PFSK-1 (cell line): ENCODE results near the gene PPP1R18.

Experiments
- FOXP2 ChIP-seq: optimal IDR thresholded peaks from 2 replicates; pipeline ENCODE3; 2011; ENCODE audit warnings: borderline replicate concordance, control low read depth, inconsistent platforms; ENCODE audit not compliant: insufficient read depth; ENCODE audit errors: extremely low read length, extremely low read depth
- POLR2AphosphoS5 ChIP-seq: IDR thresholded peaks from 2 replicates; pipeline ENCODE4 v1.6.1; 2012; ENCODE audit warnings: low read depth, mild to moderate bottlenecking, control low read depth, low read length, moderate library complexity
- REST ChIP-seq, 2 experiments: IDR thresholded peaks; 2 replicates each; pipeline versions ENCODE4 v1.6.1 to v1.8.0; 2011 to 2012; ENCODE audit warnings: low read depth in 2 of 2, low read length in 2 of 2, control low read depth in 1 of 2, inconsistent platforms in 1 of 2, mild to moderate bottlenecking in 1 of 2, moderate library complexity in 1 of 2; ENCODE audit not compliant: insufficient read depth in 1 of 2
- SIN3A ChIP-seq: IDR thresholded peaks from 2 replicates; pipeline ENCODE4 v1.6.1; 2012; ENCODE audit warnings: mild to moderate bottlenecking, low read length, moderate library complexity, borderline replicate concordance; ENCODE audit not compliant: insufficient read depth
- TAF1 ChIP-seq: IDR thresholded peaks from 2 replicates; pipeline ENCODE4 v1.6.1; 2012; ENCODE audit warnings: low read length, control low read depth, borderline replicate concordance; ENCODE audit not compliant: insufficient read depth

PPP1R18 gene

GRCh38 chr6:30686908-30687658 is 638 bp upstream of the PPP1R18 start:
- TF ChIP-seq POLR2AphosphoS5 (peak; percentile 75; the same call in 1 of the 2 replicates), FOXP2 (no peak), REST (IDR thresholded peaks at IDR 0.05; ENCODE audit: insufficient read depth in 1 of 2, low read depth in 2 of 2, low read length in 2 of 2) (peak in 1 of 2 experiments; percentile 70; a peak in 2 of 4 replicates), SIN3A (peak; percentile 88; the same call in 1 of the 2 replicates), TAF1 (no peak)

GRCh38 chr6:30685157-30686008 is 1.1 kb downstream of the PPP1R18 start:
- TF ChIP-seq FOXP2, result no peak
- TF ChIP-seq SIN3A, result no peak
- no peak for TF ChIP-seq REST (IDR thresholded peaks at IDR 0.05; ENCODE audit: insufficient read depth in 1 of 2, low read depth in 2 of 2, low read length in 2 of 2)
- TF ChIP-seq TAF1, result no peak

DNA sequence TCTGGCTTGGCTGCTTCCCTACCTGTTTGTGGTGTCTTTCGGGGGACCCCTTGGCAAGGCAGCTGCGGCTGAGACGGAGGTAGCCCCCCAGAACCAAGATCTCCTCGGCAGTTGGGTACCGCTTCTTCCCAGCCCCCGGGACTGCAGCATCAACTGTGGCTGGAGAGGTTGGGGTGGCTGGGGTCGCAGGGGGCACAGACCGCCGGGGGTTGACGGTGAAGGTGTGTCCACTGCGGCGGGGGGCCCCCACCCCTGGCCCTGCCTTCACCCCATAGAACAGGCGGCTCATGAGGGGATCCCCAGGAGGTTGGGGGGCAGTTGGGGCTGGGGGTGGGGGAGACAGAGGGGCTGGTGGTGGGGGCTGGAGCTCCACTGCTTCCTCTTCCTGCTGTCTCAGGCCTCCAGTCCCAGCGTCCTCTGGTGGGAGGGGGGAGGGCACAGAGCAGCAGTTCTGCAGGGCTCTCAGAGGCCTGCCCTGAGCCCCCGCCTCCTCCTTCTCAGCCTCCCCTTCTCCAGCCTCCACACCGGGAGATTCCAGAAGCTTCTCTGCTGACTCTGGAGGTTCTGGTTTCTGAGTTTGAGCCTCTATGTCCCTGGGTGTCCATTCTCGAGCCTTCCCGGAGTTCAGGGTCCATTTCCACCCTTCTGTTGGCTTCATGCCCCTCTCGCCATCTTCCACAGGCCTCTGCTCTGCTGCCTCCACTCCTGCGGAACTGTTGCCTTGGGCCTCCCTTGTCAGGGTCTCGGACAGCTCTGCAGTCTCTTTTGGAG is 1.9 kb downstream of the PPP1R18 start:
- TF ChIP-seq POLR2AphosphoS5, result peak; percentile 37
- no peak for TF ChIP-seq FOXP2
- peak; percentile 66; the same call in 1 of the 2 replicates for TF ChIP-seq TAF1

DNA sequence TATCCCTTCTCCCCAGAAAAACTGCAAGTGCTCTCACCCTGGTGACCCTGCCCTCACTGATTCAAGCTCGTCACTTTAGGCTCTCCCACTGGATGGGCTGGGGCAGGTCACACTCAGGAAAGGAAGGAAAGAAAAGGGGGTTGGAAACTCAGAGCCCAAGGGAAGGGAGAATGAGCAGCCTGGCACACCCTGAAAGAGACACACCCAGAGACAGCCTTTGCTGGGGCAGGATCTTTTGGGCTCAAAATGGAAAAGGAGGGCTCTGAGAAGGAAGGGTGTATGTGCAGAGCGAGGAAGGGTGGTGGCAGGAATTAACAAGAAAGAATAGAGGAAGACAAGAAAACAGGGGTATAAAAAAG is 2.5 kb downstream of the PPP1R18 start:
- no peak; the same call in 1 of the 2 replicates for TF ChIP-seq POLR2AphosphoS5

DNA sequence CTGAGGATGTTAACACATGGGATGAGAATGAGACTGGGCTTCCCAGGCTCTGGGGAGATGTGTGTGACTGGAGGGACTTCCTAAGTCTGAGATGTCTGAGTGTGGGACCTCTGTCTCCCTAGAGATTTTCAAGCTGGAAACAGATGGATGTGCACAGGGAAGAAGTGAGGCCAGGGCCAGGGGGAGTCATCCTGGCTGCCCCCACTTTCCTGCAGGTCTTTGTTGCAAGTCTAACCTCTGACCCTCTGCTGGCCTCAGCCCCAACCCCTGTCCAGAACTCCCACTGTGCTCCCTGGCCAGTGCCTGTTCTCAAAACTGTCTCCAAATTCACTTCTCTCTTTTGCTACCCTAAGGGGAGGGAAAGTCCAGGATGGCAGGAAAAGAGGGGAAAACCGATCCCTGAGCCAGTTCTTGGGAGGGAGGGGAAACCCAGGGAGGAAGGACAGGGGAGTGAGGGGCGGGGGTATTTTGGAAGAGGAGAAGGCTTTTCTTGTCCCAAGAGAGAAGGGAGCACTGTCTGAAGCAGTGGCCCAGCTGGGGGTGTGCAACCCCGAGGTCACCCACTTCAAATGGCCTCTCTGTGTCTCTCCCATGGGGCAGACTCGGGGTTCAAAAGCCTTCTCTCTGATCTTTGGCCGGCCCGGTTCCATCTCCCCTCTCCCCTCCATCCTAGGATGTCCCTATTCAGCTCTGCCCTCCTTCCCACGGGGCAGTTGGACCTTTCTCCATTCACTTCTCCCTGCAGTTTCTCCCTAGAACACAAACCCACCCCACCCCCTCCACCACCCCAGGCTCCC is 3.1 kb downstream of the PPP1R18 start:
- no peak for TF ChIP-seq TAF1
- TF ChIP-seq SIN3A, result no peak
- TF ChIP-seq POLR2AphosphoS5, result no peak; the same call in 1 of the 2 replicates

DNA sequence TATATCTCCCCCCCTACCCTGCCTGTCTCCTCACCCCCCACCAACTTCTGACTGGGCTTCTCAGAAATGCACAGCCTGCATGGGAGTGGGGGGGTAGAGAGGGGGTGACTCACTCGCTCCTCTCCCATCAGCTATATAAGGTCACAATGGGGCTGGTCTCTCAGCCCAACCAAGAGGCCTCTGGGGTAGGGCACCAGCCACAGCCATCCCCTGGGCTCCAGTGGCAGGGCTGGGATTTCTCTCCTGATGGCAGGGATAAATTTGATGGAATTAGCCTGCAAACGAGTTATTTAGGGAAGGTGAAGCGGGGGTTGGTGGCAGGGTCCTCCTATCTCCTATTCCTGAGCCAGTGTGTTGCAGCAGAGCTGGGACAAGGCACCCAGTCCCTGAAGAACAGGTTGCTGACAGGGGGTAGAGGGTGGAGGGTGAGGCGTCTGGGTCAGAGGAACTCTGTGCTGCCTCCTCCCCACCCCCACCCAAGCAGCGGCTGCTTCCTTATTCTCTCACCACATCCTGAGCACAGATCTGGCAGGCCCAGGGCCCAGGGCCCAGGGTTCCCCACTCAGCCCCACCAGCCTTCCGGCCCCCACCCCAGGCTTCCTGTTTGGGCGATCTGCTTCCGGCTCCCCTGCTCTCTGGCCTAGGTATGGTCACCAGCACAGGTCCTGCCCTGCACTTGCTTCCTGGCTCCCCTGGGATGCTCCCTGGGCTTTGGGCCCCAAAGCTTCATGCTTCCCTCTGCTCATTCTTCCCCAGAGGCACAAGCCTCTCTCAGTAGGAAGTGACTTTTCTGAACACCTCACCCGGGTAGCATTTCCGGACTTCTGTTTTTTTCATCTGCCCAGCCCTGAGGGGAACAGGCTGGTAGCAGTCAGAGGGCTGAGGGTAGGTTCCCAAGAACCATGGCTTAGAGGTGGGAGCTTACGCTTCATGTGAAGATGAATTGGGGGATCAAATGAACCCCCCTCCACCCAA is 4.0 kb downstream of the PPP1R18 start:
- TF ChIP-seq SIN3A (no peak), FOXP2 (no peak), REST (IDR thresholded peaks at IDR 0.05; ENCODE audit: insufficient read depth in 1 of 2, low read depth in 2 of 2, low read length in 2 of 2) (no peak), POLR2AphosphoS5 (peak; percentile 59), TAF1 (0 out of 2 replicates have a peak, but pooled peaks have one; percentile 43)
